GM21423 (cell line): ENCODE results near the gene TSPAN7.

Experiments
- ATAC-seq: cut with Tn5 transposase; IDR thresholded peaks from one replicate; pipeline ENCODE4 v1.9.1; 2021; ENCODE audit warnings: mild to moderate bottlenecking, moderate library complexity; ENCODE audit not compliant: unreplicated experiment

TSPAN7 gene

GRCh38 chrX:38561126-38561868, at the start of gene TSPAN7:
TSPAN7 (plus strand) TSS chrX:38561542; CDS start chrX:38561547, 5 bp downstream.
- no peak for ATAC-seq

DNA sequence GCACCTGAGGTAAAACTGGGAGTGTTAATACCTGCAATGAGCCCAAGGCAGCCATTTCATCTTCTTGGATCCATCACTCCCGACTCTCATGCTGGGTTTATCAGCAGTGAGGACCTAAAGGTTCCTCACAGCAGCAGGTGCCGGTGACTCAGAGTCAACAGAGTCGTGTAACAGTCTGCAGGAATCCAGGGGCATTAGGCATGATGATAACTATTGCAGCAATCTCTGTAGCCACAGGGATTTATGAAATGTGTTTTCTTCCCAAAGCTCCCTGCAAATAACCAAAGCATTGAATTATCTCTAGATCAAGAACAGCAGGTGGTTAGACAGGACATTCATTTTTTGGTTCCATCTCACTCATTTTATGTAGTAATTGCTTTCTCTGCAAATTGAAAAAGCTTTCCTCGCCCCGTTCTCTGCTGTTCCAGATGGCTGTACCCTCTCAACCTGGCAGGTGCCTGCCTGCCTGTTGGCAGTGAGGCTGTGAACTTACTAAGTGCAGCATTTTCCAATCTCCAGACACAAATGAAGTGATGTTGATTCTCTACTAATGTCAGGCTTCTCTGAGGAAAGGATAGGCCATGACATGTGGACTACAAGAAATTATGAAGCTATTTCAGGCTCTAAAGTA, 48.1 kb upstream of the TSPAN7 start:
- ATAC-seq, result no peak

GRCh38 chrX:38514016-38514854, 47.1 kb upstream of the TSPAN7 start:
- ATAC-seq, result no peak

DNA sequence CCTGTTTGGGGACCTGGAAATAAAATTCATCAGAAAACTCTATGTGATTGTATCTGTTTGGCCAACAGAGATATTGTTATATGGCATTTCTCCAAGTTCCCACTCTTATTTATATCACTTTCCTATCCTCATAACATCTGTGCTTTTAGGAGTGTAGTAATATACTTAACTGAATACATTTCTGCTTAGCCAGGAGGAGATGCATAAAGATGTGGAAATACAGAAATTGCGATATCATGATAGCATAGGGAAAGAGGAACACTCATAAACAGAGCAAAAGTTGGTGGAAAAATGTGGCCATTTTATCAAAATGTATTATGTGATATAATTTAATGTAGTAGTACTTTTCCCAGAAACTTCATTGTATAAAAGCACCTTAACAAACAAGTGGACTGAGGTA, 46.1 kb upstream of the TSPAN7 start:
- ATAC-seq, result no peak

GRCh38 chrX:38516196-38516774, 45.1 kb upstream of the TSPAN7 start:
- no peak for ATAC-seq

- ATAC-seq, result no peak
These were observed 41.7 kb upstream of the TSPAN7 start for GRCh38 chrX:38519651-38520050.

GRCh38 chrX:38538134-38538533, 23.2 kb upstream of the TSPAN7 start:
- no peak for ATAC-seq

- ATAC-seq, result no peak
These were observed 21.6 kb upstream of the TSPAN7 start for GRCh38 chrX:38539748-38540147.

DNA sequence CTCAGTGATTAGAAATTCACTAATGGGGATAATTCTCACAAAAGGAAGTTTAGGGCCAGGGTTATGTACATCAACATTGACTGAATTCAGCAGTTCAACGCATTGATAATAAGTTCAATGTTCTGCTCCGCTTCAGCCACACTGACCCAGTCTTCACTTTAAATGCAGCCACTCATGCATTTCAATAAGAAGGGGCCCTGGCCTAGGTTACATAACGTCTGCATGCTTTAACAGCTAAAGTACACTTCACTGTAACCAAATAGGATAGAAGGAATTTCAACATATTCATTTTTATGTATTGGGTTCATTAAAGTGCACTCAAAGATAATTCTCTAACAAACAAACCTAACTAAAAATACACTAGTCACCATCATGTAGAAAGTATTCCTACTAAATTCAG, 12.8 kb upstream of the TSPAN7 start:
- ATAC-seq, result no peak

DNA sequence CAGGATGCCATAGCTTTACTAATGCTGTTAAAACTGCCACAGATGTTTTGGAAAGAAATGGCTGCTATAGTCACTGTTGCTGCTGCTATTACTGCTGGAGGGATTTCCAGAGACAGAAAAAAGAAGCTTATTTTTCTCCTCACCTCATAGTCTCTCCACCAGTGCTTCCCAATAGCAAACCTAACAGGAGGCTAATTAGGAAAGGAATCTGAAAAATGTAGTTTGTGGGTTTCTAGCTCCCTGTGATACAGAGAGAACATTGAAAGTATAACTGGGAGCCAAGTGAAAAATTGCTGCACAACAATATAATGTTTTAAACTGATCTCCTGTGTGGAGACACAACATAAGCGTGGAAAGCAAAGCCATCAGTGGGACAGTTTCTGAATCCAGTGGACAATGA, 8.6 kb upstream of the TSPAN7 start:
- no peak for ATAC-seq

DNA sequence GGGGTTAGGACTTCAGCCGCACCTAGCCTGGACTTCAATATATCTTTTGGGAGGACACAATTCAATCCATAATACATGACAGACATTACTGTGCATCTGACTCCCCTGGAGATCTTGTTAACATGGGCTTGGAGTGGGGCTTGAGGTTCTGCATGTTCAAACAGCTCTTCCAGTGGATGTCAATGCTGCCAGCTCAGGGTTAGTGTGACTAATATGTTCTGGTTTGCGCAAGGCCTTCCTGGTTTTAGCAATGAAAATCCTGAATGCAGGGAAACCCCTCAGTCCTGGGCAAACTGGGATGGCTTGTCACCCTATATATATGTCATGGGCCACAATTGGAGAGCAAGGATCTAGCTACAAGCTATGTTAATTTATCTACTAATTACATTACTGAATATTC, 2.7 kb upstream of the TSPAN7 start:
- ATAC-seq, result no peak

DNA sequence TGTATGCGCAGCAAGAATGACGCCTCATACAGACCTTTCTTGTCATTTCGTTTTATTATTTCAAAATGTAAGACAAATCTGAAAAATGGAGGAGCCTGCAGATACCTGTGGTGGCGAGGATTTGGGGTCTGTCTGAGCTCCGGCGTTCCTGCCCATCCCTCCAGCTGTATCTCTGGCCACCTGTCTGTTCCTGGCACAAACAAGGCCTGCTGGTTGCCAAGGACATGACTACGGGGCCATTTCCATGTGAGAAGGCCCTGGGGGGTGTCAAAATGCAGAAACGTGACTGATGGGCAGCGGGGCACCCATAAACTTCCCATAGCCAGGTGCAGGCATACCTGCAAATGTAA, 591 bp upstream of the TSPAN7 start:
- no peak for ATAC-seq

DNA sequence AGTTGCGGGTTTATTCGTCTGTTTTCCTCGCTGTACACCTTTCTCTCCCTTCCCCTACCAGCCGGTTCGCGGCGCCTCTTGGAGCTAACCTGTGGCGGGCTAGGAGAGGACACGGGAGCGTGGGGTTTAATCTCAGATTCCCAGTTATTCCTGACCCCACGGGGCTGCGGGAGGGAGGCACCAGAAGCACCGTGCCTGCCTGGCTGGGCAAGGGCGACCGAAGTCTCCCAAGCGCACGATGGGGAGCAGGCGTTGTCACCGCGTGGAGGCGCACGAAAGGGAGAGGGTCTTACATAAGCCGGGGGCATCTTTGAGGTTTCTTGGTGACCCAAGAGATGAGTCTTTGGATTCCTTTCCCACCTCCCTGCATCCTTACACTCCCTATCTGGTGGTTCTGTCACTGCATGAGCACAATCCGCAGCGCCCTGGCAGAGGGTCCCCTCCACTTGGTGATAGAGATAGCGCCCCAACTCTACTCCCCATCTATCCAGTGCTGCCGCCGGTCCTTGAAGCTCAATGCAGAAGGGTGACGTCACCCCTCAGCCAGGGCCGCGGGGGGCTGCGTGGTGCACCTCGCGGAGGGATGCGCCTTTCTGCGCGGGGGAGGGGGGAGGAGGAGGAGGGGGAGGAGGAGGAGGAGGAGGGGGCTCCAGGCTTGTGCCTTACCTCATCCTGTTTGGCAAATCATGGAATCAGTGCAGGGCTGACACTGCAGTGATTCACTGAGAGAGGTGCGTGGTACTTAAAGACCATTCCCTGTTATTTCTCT, 793 bp downstream of the TSPAN7 start:
- no peak for ATAC-seq

DNA sequence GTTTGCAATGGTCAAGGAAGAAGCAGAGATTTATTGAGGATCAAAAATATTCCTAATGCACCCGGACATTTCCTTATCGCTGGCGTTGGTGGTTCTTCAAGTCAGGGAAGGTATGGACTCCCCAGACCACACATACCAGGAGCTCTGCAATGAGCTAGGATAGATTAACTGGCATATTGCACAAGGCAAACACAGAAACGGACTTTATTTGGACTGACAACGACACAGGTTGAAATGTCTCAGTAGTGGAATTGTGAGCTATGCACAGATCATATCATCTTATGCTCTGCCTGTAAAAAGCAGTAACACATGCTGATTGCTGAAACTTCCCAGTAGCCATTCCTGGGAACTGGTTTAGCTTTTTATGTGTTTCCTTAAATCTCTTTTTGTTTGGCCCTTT, 1.7 kb downstream of the TSPAN7 start:
- ATAC-seq, result no peak

DNA sequence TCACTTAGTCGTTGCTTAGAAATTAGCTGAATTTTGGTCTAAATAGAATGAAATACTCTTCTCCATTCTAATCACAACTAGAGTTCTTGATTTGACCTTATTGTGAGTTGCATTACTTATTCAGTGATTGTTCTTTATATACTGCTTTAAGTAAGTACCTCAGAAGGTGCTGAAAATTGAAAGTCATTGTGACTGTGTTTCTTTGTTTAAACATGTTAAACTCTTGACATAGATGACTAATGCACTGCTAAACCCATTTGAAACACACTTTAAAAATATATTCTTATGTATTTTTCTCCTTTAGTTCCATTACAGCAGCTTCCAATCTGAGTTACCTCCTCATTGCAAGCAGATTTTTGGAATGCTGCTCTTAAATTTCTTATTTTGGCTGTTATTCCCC, 9.1 kb downstream of the TSPAN7 start:
- ATAC-seq, result no peak

DNA sequence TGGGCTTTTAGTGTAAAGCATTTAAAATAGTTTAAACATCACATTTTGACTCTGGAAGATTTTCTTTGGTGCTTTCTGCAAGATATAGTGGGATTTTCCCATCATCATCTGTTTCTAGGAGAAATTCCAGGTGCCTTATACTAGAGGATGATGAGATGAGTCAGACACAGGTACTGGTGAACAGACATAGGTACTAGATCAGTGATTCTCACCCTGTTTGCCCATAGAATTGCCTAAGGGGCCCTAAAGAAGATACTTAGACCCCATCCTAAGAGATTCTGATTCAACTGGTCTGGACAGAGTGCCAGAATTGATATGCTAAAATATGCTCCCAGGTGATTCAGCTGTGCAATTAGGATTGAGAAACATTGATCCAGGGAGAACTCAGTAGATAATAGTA, 9.7 kb downstream of the TSPAN7 start:
- no peak for ATAC-seq

DNA sequence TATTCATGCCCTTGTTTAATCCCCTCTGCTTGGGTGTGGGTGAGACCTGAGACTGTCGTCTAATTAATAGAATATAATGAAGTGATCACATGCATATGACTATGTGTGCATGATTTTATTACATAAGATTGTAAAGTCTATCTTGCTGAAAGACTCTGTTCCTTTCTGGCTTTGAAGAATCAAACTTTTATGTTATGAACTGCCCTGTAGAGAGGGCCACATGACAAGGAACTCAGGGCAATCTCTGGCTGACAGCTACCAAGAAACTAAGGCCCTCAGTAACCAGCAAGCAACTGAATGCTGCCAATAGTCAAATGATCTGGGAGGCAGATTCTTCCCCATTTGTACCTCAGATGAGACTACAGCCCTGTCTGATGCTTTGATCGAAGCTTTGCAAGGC, 13.5 kb downstream of the TSPAN7 start:
- no peak for ATAC-seq

GRCh38 chrX:38575888-38576287, 14.5 kb downstream of the TSPAN7 start:
- ATAC-seq, result no peak

DNA sequence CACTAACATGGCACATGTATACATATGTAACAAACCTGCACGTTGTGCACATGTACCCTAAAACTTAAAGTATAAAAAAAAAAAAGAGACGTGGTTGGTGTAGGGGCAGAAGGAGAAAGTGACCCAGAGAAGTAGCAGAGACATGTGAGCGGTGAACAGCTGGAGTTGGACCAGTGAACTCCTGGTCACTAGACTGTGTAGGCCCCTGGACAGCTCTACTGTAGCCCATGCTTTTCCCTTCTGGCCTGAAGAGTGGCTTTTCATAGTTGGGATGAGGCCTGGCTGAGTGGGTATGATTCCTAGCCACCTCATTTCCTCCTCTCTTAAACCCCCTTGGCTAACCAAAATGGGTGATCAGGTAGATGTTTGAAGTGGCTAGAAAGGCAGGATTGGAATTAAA, 16.4 kb downstream of the TSPAN7 start:
- no peak for ATAC-seq

DNA sequence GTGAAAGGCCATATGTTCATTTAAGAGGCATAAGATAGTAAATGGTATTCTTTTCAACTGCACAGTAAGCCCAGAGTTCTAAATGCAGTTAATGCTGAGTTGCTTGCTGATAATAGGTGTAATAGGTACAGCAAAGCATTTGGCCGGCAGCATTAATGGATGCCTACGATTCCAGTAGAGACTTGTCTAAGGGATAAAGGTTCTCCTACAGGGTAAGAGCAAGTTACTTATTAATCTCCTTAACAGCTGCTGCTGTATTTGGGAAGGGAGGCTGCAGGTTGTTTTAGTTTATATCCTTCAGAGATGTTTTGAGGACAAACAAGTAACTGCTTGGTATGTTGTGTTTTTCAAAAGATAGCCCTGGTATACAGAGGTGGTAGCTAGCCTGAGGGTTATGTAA, 16.8 kb downstream of the TSPAN7 start:
- ATAC-seq, result no peak

DNA sequence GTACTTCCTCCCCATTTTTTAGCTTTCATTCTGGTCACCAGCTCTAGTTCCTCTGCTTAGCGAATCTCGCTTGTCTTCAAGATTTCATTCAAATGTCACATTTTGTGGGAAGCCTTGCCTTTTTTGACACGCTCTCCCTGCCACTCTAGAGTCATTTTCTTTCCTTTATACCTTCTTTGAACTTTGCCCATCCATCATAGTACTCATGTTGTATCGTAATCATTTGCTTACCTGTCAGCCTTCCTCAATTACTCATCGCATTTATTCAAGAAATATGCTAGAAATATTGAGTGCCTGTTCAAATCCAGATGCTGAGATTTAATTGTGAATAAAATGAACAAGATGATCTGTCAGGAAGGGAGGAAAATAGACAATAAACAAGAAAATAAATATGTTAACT, 21.8 kb downstream of the TSPAN7 start:
- ATAC-seq, result no peak
